ENCODE results near the gene NUAK2. TPM values are rescaled to one million over a fixed set of nuclear protein-coding genes. Genes with fewer than 3 reads are reported as not detected.
A peak's percentile ranks its signal among the peaks of the same experiment; 100 is the strongest.

NUAK2 gene
- total and polyA plus RNA-seq, 9 donors: 0.35 to 1.5 (median 0.41) TPM

GRCh38 chr1:205346956-205347574 is 25.5 kb upstream of the NUAK2 start:
- Histone ChIP-seq H3K27me3 (ENCODE audit: control insufficient read depth, insufficient read depth, low read length) (peaks cover 54% of the 10 kb centered on the region), H3K36me3 (ENCODE audit: control insufficient read depth, insufficient read depth, low read length) (no peaks in the 10 kb centered on the region), H3K9me3 (replicated peaks; ENCODE audit: control insufficient read depth, low read depth, low read length) (no peaks in the 10 kb centered on the region), H3K4me1 (ENCODE audit: control insufficient read depth, insufficient read depth, low read length) (peaks cover 14% of the 10 kb centered on the region), H3K4me3 (ENCODE audit: low read length) (no peak overlapping the region), H3K27ac (ENCODE audit: low read length) (no peak overlapping the region)
- no peak for DNase-seq
- 58% methylated on average over 6 of the region's 10 CpGs for WGBS (ENCODE audit: insufficient coverage)

- peaks cover 14% of the 10 kb centered on the region for H3K4me1 ChIP-seq (ENCODE audit: control insufficient read depth, insufficient read depth, low read length)
- no peak overlapping the region for H3K27ac ChIP-seq (ENCODE audit: low read length)
- WGBS (ENCODE audit: insufficient coverage): 75% methylated on average over 9 of the region's 11 CpGs
- no peak overlapping the region for H3K4me3 ChIP-seq (ENCODE audit: low read length)
- DNase-seq: no peak
- peaks cover 63% of the 10 kb centered on the region for H3K27me3 ChIP-seq (ENCODE audit: control insufficient read depth, insufficient read depth, low read length)
- no peaks in the 10 kb centered on the region for H3K36me3 ChIP-seq (ENCODE audit: control insufficient read depth, insufficient read depth, low read length)
- no peaks in the 10 kb centered on the region for H3K9me3 ChIP-seq (replicated peaks; ENCODE audit: control insufficient read depth, low read depth, low read length)
Measured at GRCh38 chr1:205345761-205346160, 24.2 kb upstream of the NUAK2 start.

GRCh38 chr1:205344066-205344928 is 22.8 kb upstream of the NUAK2 start:
- DNase-seq: peak; percentile 30
- WGBS (ENCODE audit: insufficient coverage): 7% methylated on average over 50 of the region's 59 CpGs

GRCh38 chr1:205343431-205344065 is 22.0 kb upstream of the NUAK2 start:
- Histone ChIP-seq H3K36me3 (ENCODE audit: control insufficient read depth, insufficient read depth, low read length) (no peaks in the 10 kb centered on the region), H3K27me3 (ENCODE audit: control insufficient read depth, insufficient read depth, low read length) (peaks cover 62% of the 10 kb centered on the region), H3K4me1 (ENCODE audit: control insufficient read depth, insufficient read depth, low read length) (peaks cover 9% of the 10 kb centered on the region), H3K4me3 (ENCODE audit: low read length) (no peak overlapping the region), H3K27ac (ENCODE audit: low read length) (no peak overlapping the region), H3K9me3 (replicated peaks; ENCODE audit: control insufficient read depth, low read depth, low read length) (no peaks in the 10 kb centered on the region)
- DNase-seq: no peak
- WGBS (ENCODE audit: insufficient coverage): under 1% methylated on average over 54 of the region's 63 CpGs

More at GRCh38 chr1:205344066-205344928, 22.8 kb upstream of the NUAK2 start:
- Histone ChIP-seq H3K27ac (ENCODE audit: low read length) (no peak overlapping the region), H3K4me1 (ENCODE audit: control insufficient read depth, insufficient read depth, low read length) (peaks cover 9% of the 10 kb centered on the region), H3K27me3 (ENCODE audit: control insufficient read depth, insufficient read depth, low read length) (peaks cover 64% of the 10 kb centered on the region), H3K9me3 (replicated peaks; ENCODE audit: control insufficient read depth, low read depth, low read length) (no peaks in the 10 kb centered on the region), H3K4me3 (ENCODE audit: low read length) (peak overlapping the region; percentile 10), H3K36me3 (ENCODE audit: control insufficient read depth, insufficient read depth, low read length) (no peaks in the 10 kb centered on the region)

- WGBS (ENCODE audit: insufficient coverage): 63% methylated on average over 12 of the region's 12 CpGs
- DNase-seq: no peak
- Histone ChIP-seq H3K4me3 (ENCODE audit: low read length) (no peak overlapping the region), H3K27ac (ENCODE audit: low read length) (no peak overlapping the region), H3K36me3 (ENCODE audit: control insufficient read depth, insufficient read depth, low read length) (no peaks in the 10 kb centered on the region), H3K27me3 (ENCODE audit: control insufficient read depth, insufficient read depth, low read length) (peaks cover 61% of the 10 kb centered on the region), H3K4me1 (ENCODE audit: control insufficient read depth, insufficient read depth, low read length) (peaks cover 9% of the 10 kb centered on the region), H3K9me3 (replicated peaks; ENCODE audit: control insufficient read depth, low read depth, low read length) (no peaks in the 10 kb centered on the region)
Measured at GRCh38 chr1:205342986-205343385, 21.4 kb upstream of the NUAK2 start.

- no peak for DNase-seq
- H3K27ac ChIP-seq (ENCODE audit: low read length): no peak overlapping the region
- peaks cover 9% of the 10 kb centered on the region for H3K4me1 ChIP-seq (ENCODE audit: control insufficient read depth, insufficient read depth, low read length)
- H3K4me3 ChIP-seq (ENCODE audit: low read length): no peak overlapping the region
- WGBS (ENCODE audit: insufficient coverage): 100% methylated on average over 1 of the region's 1 CpG
- peaks cover 50% of the 10 kb centered on the region for H3K27me3 ChIP-seq (ENCODE audit: control insufficient read depth, insufficient read depth, low read length)
- no peaks in the 10 kb centered on the region for H3K9me3 ChIP-seq (replicated peaks; ENCODE audit: control insufficient read depth, low read depth, low read length)
- H3K36me3 ChIP-seq (ENCODE audit: control insufficient read depth, insufficient read depth, low read length): no peaks in the 10 kb centered on the region
Measured at GRCh38 chr1:205340676-205341075, 19.1 kb upstream of the NUAK2 start.

- no peaks in the 10 kb centered on the region for H3K36me3 ChIP-seq (ENCODE audit: control insufficient read depth, insufficient read depth, low read length)
- H3K9me3 ChIP-seq (replicated peaks; ENCODE audit: control insufficient read depth, low read depth, low read length): no peaks in the 10 kb centered on the region
- WGBS (ENCODE audit: insufficient coverage): no CpG with 5 or more reads among the region's 4 CpGs
- no peak overlapping the region for H3K4me3 ChIP-seq (ENCODE audit: low read length)
- H3K27ac ChIP-seq (ENCODE audit: low read length): no peak overlapping the region
- DNase-seq: no peak
- H3K27me3 ChIP-seq (ENCODE audit: control insufficient read depth, insufficient read depth, low read length): peaks cover 47% of the 10 kb centered on the region
- peaks cover 9% of the 10 kb centered on the region for H3K4me1 ChIP-seq (ENCODE audit: control insufficient read depth, insufficient read depth, low read length)
Measured at GRCh38 chr1:205339717-205340116, 18.2 kb upstream of the NUAK2 start.

GRCh38 chr1:205339197-205339702 is 17.7 kb upstream of the NUAK2 start:
- no peak for DNase-seq
- Histone ChIP-seq H3K27ac (ENCODE audit: low read length) (no peak overlapping the region), H3K4me1 (ENCODE audit: control insufficient read depth, insufficient read depth, low read length) (peaks cover 7% of the 10 kb centered on the region), H3K36me3 (ENCODE audit: control insufficient read depth, insufficient read depth, low read length) (no peaks in the 10 kb centered on the region), H3K27me3 (ENCODE audit: control insufficient read depth, insufficient read depth, low read length) (peaks cover 42% of the 10 kb centered on the region), H3K4me3 (ENCODE audit: low read length) (no peak overlapping the region), H3K9me3 (replicated peaks; ENCODE audit: control insufficient read depth, low read depth, low read length) (no peaks in the 10 kb centered on the region)
- WGBS (ENCODE audit: insufficient coverage): 83% methylated on average over 11 of the region's 21 CpGs

- 24% methylated on average over 4 of the region's 7 CpGs for WGBS (ENCODE audit: insufficient coverage)
- peaks cover 30% of the 10 kb centered on the region for H3K27me3 ChIP-seq (ENCODE audit: control insufficient read depth, insufficient read depth, low read length)
- DNase-seq: no peak
- H3K27ac ChIP-seq (ENCODE audit: low read length): no peak overlapping the region
- no peak overlapping the region for H3K4me3 ChIP-seq (ENCODE audit: low read length)
- H3K9me3 ChIP-seq (replicated peaks; ENCODE audit: control insufficient read depth, low read depth, low read length): no peaks in the 10 kb centered on the region
- H3K4me1 ChIP-seq (ENCODE audit: control insufficient read depth, insufficient read depth, low read length): no peaks in the 10 kb centered on the region
- no peaks in the 10 kb centered on the region for H3K36me3 ChIP-seq (ENCODE audit: control insufficient read depth, insufficient read depth, low read length)
Measured at GRCh38 chr1:205338011-205338410, 16.5 kb upstream of the NUAK2 start.

GRCh38 chr1:205337481-205337880 is 15.9 kb upstream of the NUAK2 start:
- H3K27me3 ChIP-seq (ENCODE audit: control insufficient read depth, insufficient read depth, low read length): peaks cover 24% of the 10 kb centered on the region
- no peak for DNase-seq
- no peak overlapping the region for H3K4me3 ChIP-seq (ENCODE audit: low read length)
- H3K36me3 ChIP-seq (ENCODE audit: control insufficient read depth, insufficient read depth, low read length): no peaks in the 10 kb centered on the region
- H3K9me3 ChIP-seq (replicated peaks; ENCODE audit: control insufficient read depth, low read depth, low read length): no peaks in the 10 kb centered on the region
- H3K27ac ChIP-seq (ENCODE audit: low read length): no peak overlapping the region
- H3K4me1 ChIP-seq (ENCODE audit: control insufficient read depth, insufficient read depth, low read length): no peaks in the 10 kb centered on the region
- 34% methylated on average over 3 of the region's 7 CpGs for WGBS (ENCODE audit: insufficient coverage)
